ENCODE data around the gene CCR9. TPM values are rescaled to one million over a fixed set of nuclear protein-coding genes. Genes with fewer than 3 reads are reported as not detected.

The CCR9 gene
- total RNA-seq, 1 experiment from 2014 or later: not detected

DNA sequence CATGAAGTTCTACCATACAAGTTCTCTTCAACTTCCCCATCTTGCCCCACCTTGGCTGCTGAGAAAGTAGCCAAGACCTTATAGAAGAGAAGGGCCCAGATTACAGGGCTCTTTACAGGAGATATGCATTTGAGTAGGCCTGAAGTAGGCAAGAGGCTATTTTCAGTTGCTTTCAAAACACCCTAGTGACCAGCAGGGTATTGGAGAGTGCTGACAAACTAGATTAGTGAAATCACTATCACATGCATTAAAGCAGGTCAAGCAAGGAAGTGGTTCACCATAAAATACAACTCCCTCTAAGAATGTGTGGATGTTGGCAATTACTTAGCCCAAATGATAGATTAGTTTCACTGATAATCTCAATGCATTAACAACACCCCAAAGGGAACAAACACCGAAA is 41.7 kb upstream of the CCR9 start (continued):
- TF ChIP-seq, protein P1, sequence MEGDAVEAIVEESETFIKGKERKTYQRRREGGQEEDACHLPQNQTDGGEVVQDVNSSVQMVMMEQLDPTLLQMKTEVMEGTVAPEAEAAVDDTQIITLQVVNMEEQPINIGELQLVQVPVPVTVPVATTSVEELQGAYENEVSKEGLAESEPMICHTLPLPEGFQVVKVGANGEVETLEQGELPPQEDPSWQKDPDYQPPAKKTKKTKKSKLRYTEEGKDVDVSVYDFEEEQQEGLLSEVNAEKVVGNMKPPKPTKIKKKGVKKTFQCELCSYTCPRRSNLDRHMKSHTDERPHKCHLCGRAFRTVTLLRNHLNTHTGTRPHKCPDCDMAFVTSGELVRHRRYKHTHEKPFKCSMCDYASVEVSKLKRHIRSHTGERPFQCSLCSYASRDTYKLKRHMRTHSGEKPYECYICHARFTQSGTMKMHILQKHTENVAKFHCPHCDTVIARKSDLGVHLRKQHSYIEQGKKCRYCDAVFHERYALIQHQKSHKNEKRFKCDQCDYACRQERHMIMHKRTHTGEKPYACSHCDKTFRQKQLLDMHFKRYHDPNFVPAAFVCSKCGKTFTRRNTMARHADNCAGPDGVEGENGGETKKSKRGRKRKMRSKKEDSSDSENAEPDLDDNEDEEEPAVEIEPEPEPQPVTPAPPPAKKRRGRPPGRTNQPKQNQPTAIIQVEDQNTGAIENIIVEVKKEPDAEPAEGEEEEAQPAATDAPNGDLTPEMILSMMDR (IDR thresholded peaks at IDR 0.05 in 2 of 3, conservative IDR thresholded peaks at IDR 0.05 in 1 of 3; ENCODE audit: borderline replicate concordance in 1 of 3, insufficient read depth in 1 of 3, low read depth in 2 of 3, low read length in 2 of 3): no peak
- TF ChIP-seq, protein P2, sequence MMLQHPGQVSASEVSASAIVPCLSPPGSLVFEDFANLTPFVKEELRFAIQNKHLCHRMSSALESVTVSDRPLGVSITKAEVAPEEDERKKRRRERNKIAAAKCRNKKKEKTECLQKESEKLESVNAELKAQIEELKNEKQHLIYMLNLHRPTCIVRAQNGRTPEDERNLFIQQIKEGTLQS (IDR thresholded peaks at IDR 0.05): no peak
- no peak for TF ChIP-seq SP1 (IDR thresholded peaks at IDR 0.05; ENCODE audit: low read depth)

DNA sequence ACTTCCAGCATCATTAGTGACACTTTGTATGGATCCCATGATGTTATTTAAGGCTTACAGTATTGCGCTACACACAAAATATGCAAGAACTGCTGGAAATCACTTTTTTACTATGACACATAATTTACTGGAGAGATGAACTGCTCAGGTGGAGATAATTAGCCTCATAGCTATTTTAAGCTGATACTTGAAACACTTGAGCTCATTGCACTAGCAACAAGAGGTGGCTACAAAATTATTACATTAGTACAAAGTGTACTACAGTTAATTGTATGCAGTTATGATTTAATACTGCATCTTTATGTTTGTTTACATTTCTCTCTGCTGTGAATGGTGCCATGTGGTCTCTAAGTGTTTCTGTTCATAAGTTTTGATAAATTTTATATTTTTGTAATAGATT is 38.0 kb upstream of the CCR9 start:
- ChIA-PET RAD21 (ENCODE audit: low non-redundant PET in 1 of 2, low total read pairs in 2 of 2, uncharacterized antibody in 2 of 2, unreplicated experiment in 2 of 2) (no interaction called here), CTCF (no interaction called here), POLR2A (no interaction called here)
- Histone ChIP-seq H4K20me1 (ENCODE audit: insufficient read depth) (no peaks in the 10 kb centered on the region), H2AFZ (ENCODE audit: low read depth, low read length, poor library complexity, severe bottlenecking) (no peak overlapping the region), H3K4me3 (replicated peaks in 1 of 2; ENCODE audit: low read depth in 1 of 2, low read length in 2 of 2) (no peak overlapping the region), H3K36me3 (ENCODE audit: control insufficient read depth in 1 of 2, insufficient read depth in 2 of 2, low read length in 2 of 2) (no peaks in the 10 kb centered on the region), H3K9ac (ENCODE audit: low read length) (no peak overlapping the region), H3K4me2 (ENCODE audit: low read length) (no peak overlapping the region), H3K9me2 (ENCODE audit: insufficient read depth) (no peaks in the 10 kb centered on the region), H3K27me3 (ENCODE audit: insufficient read depth, low read length) (peaks cover 13% of the 10 kb centered on the region; the same call in 1 of the 2 replicates), H3K79me2 (ENCODE audit: insufficient read depth, low read length) (no peaks in the 10 kb centered on the region), H3K9me3 (ENCODE audit: control insufficient read depth in 1 of 2, insufficient read depth in 1 of 2, low read depth in 1 of 2, low read length in 2 of 2) (no peaks in the 10 kb centered on the region), H3K4me1 (ENCODE audit: control insufficient read depth in 1 of 2, insufficient read depth in 2 of 2, low read length in 2 of 2) (no peaks in the 10 kb centered on the region), H3K27ac (ENCODE audit: low read depth, low read length) (no peak overlapping the region)
- no TSS peak for BruUV-seq (replicated peaks)
- TF ChIP-seq JUND (IDR thresholded peaks at IDR 0.05) (no peak), FOSL1 (IDR thresholded peaks at IDR 0.05; ENCODE audit: low read depth) (no peak), SP1 (IDR thresholded peaks at IDR 0.05; ENCODE audit: low read depth) (no peak), CEBPB (IDR thresholded peaks at IDR 0.05; ENCODE audit: low read depth) (no peak), TCF7L2 (IDR thresholded peaks at IDR 0.05; ENCODE audit: borderline replicate concordance, extremely low read depth, insufficient read depth, insufficient read length) (no peak), POLR2AphosphoS5 (IDR thresholded peaks at IDR 0.05; ENCODE audit: low read depth, low read length) (no peak)
- TF ChIP-seq, protein P3, sequence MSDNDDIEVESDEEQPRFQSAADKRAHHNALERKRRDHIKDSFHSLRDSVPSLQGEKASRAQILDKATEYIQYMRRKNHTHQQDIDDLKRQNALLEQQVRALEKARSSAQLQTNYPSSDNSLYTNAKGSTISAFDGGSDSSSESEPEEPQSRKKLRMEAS (IDR thresholded peaks at IDR 0.05): no peak
- TF ChIP-seq, protein P4, sequence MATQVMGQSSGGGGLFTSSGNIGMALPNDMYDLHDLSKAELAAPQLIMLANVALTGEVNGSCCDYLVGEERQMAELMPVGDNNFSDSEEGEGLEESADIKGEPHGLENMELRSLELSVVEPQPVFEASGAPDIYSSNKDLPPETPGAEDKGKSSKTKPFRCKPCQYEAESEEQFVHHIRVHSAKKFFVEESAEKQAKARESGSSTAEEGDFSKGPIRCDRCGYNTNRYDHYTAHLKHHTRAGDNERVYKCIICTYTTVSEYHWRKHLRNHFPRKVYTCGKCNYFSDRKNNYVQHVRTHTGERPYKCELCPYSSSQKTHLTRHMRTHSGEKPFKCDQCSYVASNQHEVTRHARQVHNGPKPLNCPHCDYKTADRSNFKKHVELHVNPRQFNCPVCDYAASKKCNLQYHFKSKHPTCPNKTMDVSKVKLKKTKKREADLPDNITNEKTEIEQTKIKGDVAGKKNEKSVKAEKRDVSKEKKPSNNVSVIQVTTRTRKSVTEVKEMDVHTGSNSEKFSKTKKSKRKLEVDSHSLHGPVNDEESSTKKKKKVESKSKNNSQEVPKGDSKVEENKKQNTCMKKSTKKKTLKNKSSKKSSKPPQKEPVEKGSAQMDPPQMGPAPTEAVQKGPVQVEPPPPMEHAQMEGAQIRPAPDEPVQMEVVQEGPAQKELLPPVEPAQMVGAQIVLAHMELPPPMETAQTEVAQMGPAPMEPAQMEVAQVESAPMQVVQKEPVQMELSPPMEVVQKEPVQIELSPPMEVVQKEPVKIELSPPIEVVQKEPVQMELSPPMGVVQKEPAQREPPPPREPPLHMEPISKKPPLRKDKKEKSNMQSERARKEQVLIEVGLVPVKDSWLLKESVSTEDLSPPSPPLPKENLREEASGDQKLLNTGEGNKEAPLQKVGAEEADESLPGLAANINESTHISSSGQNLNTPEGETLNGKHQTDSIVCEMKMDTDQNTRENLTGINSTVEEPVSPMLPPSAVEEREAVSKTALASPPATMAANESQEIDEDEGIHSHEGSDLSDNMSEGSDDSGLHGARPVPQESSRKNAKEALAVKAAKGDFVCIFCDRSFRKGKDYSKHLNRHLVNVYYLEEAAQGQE (IDR thresholded peaks at IDR 0.05; ENCODE audit: low read depth): no peak
- TF ChIP-seq, protein P2 (IDR thresholded peaks at IDR 0.05): no peak
- ATAC-seq: no peak
- no peak for DNase-seq (ENCODE audit: low read depth, low spot score)
- intact Hi-C loops (cut with micrococcal nuclease): no loop called here

All from HCT116 (cell line).